Fibroblast of the aortic adventitia (primary cell): ENCODE data around the gene CFL1. TPM values are rescaled to one million over a fixed set of nuclear protein-coding genes. Genes with fewer than 3 reads are reported as not detected.

Experiments
- DNase-seq: peaks from one replicate; pipeline ENCODE4 v3.0.0-alpha.2; 2010; ENCODE audit warnings: low read depth
- H3K4me3 ChIP-seq: 2 replicates; pipeline ENCODE4 v1.5.1; 2011; ENCODE audit warnings: low read depth, mild to moderate bottlenecking, control low read depth, low read length, moderate library complexity
- CTCF ChIP-seq: IDR thresholded peaks from 2 replicates; pipeline ENCODE4 v1.5.1; 2011; ENCODE audit warnings: mild to moderate bottlenecking, low read length, control low read depth, inconsistent platforms; ENCODE audit not compliant: insufficient read depth
- total RNA-seq: library from RNA; depleted of rRNA; stranded (reverse); fragments of >200 nt; gene quantifications from 2 replicates; pipeline ENCODE4 v1.2.3, GENCODE V29; 2012; ENCODE audit warnings: low replicate concordance

CFL1 gene
- total RNA-seq, 1 donor = 713 TPM

- peak; percentile 65 for DNase-seq
- no peak for TF ChIP-seq CTCF
- peak overlapping the region; percentile 87 for H3K4me3 ChIP-seq
Measured at GRCh38 chr11:65899356-65900124, 41.6 kb upstream of the CFL1 start.

- no peak for TF ChIP-seq CTCF
- DNase-seq = peak; percentile 58
- H3K4me3 ChIP-seq = peak overlapping the region; percentile 87
Measured at GRCh38 chr11:65898656-65899355, 40.8 kb upstream of the CFL1 start.

- DNase-seq = peak; percentile 49
- peak overlapping the region; percentile 14 for H3K4me3 ChIP-seq
- TF ChIP-seq CTCF = no peak
Measured at GRCh38 chr11:65897020-65897471, 39.1 kb upstream of the CFL1 start.

- no peak for DNase-seq
- peak overlapping the region; percentile 14 for H3K4me3 ChIP-seq
- TF ChIP-seq CTCF = no peak
Measured at GRCh38 chr11:65896034-65896999, 38.3 kb upstream of the CFL1 start.

- no peak overlapping the region for H3K4me3 ChIP-seq
- TF ChIP-seq CTCF = no peak
- DNase-seq = no peak
Measured at GRCh38 chr11:65895482-65895981, 37.6 kb upstream of the CFL1 start.

GRCh38 chr11:65894034-65894591, 36.1 kb upstream of the CFL1 start:
- H3K4me3 ChIP-seq = no peak overlapping the region
- TF ChIP-seq CTCF = no peak
- no peak for DNase-seq
